ENCODE results near the gene KDSR. TPM values are rescaled to one million over a fixed set of nuclear protein-coding genes. Genes with fewer than 3 reads are reported as not detected.

The KDSR gene
- total RNA-seq, 1 experiment from 2014 or later = 26.8 TPM

GRCh38 chr18:63286926-63287325 lies 80.1 kb downstream of the KDSR start:
- Histone ChIP-seq H3K9me3 (no peaks in the 10 kb centered on the region), H3K27me3 (replicated peaks; ENCODE audit: control insufficient read depth, insufficient read depth, low read length) (no peaks in the 10 kb centered on the region), H3K4me1 (no peaks in the 10 kb centered on the region), H3K36me3 (ENCODE audit: control insufficient read depth, insufficient read depth, low read length) (no peaks in the 10 kb centered on the region), H3K4me3 (ENCODE audit: low read depth, low read length) (no peak overlapping the region)
- BruUV-seq (replicated peaks) = no TSS peak
- Mint-ChIP-seq H3K4me3 (ENCODE audit: unreplicated experiment) (no peak overlapping the region), H3K36me3 (ENCODE audit: insufficient read depth, unreplicated experiment) (no peaks in the 10 kb centered on the region), H3K27ac (ENCODE audit: unreplicated experiment) (no peak overlapping the region), H3K4me1 (ENCODE audit: low read depth, unreplicated experiment) (no peaks in the 10 kb centered on the region), H3K27me3 (ENCODE audit: insufficient read depth, unreplicated experiment) (no peaks in the 10 kb centered on the region), H3K9me3 (ENCODE audit: unreplicated experiment) (no peaks in the 10 kb centered on the region)
- ChIA-PET POLR2A (no interaction called here), CTCF (no interaction called here)
- DNase-seq = no peak
- no peak for TF ChIP-seq CTCF (IDR thresholded peaks at IDR 0.05; ENCODE audit: insufficient read depth in 1 of 2, low read depth in 1 of 2, low read length in 1 of 2, severe bottlenecking in 1 of 2, unreplicated experiment in 1 of 2)
- intact Hi-C loops (cut with micrococcal nuclease; ENCODE audit: unreplicated experiment) = no loop called here

- H3K36me3 ChIP-seq (ENCODE audit: control insufficient read depth, insufficient read depth, low read length) = no peaks in the 10 kb centered on the region
- BruUV-seq (replicated peaks) = no TSS peak
- H3K4me3 ChIP-seq (ENCODE audit: low read depth, low read length) = no peak overlapping the region
- POLR2A ChIA-PET = no interaction called here
- intact Hi-C loops (cut with micrococcal nuclease; ENCODE audit: unreplicated experiment) = no loop called here
- no peak for TF ChIP-seq CTCF (IDR thresholded peaks at IDR 0.05; ENCODE audit: insufficient read depth in 1 of 2, low read depth in 1 of 2, low read length in 1 of 2, severe bottlenecking in 1 of 2, unreplicated experiment in 1 of 2)
- no peaks in the 10 kb centered on the region for H3K9me3 ChIP-seq
- H3K9me3 Mint-ChIP-seq (ENCODE audit: unreplicated experiment) = no peaks in the 10 kb centered on the region
- H3K36me3 Mint-ChIP-seq (ENCODE audit: insufficient read depth, unreplicated experiment) = no peaks in the 10 kb centered on the region
- H3K27me3 Mint-ChIP-seq (ENCODE audit: insufficient read depth, unreplicated experiment) = no peaks in the 10 kb centered on the region
- H3K27ac Mint-ChIP-seq (ENCODE audit: unreplicated experiment) = no peak overlapping the region
- no peak overlapping the region for H3K4me3 Mint-ChIP-seq (ENCODE audit: unreplicated experiment)
- no peaks in the 10 kb centered on the region for H3K27me3 ChIP-seq (replicated peaks; ENCODE audit: control insufficient read depth, insufficient read depth, low read length)
- H3K4me1 Mint-ChIP-seq (ENCODE audit: low read depth, unreplicated experiment) = no peaks in the 10 kb centered on the region
- no peak for DNase-seq
- CTCF ChIA-PET = no interaction called here
- no peaks in the 10 kb centered on the region for H3K4me1 ChIP-seq
These were observed 81.9 kb downstream of the KDSR start for GRCh38 chr18:63284827-63285733.

GRCh38 chr18:63284173-63284799 lies 82.7 kb downstream of the KDSR start:
- TF ChIP-seq CTCF (IDR thresholded peaks at IDR 0.05; ENCODE audit: insufficient read depth in 1 of 2, low read depth in 1 of 2, low read length in 1 of 2, severe bottlenecking in 1 of 2, unreplicated experiment in 1 of 2) = no peak
- POLR2A ChIA-PET = no interaction called here
- BruUV-seq (replicated peaks) = no TSS peak
- Histone ChIP-seq H3K36me3 (ENCODE audit: control insufficient read depth, insufficient read depth, low read length) (no peaks in the 10 kb centered on the region), H3K9me3 (no peaks in the 10 kb centered on the region), H3K27me3 (replicated peaks; ENCODE audit: control insufficient read depth, insufficient read depth, low read length) (no peaks in the 10 kb centered on the region), H3K4me1 (no peaks in the 10 kb centered on the region), H3K4me3 (ENCODE audit: low read depth, low read length) (no peak overlapping the region)
- Mint-ChIP-seq H3K4me1 (ENCODE audit: low read depth, unreplicated experiment) (no peaks in the 10 kb centered on the region), H3K9me3 (ENCODE audit: unreplicated experiment) (no peaks in the 10 kb centered on the region), H3K27me3 (ENCODE audit: insufficient read depth, unreplicated experiment) (no peaks in the 10 kb centered on the region), H3K27ac (ENCODE audit: unreplicated experiment) (no peak overlapping the region), H3K36me3 (ENCODE audit: insufficient read depth, unreplicated experiment) (no peaks in the 10 kb centered on the region), H3K4me3 (ENCODE audit: unreplicated experiment) (no peak overlapping the region)
- intact Hi-C loops (cut with micrococcal nuclease; ENCODE audit: unreplicated experiment) = no loop called here
- CTCF ChIA-PET = no interaction called here
- DNase-seq = no peak
